HUES64 (cell line): ENCODE results near the gene SSTR1.

Source experiments
- H3K27ac ChIP-seq: 2 replicates; pipeline ENCODE4 v1.7.0; 2013; ENCODE audit warnings: low read depth, low read length, inconsistent platforms
- H3K27me3 ChIP-seq: 2 replicates; pipeline ENCODE4 v1.6.1; 2013; ENCODE audit warnings: mild to moderate bottlenecking, low read length; ENCODE audit not compliant: insufficient read depth
- H3K36me3 ChIP-seq: 2 replicates; pipeline ENCODE4 v1.6.1; 2013; ENCODE audit warnings: mild to moderate bottlenecking, low read length; ENCODE audit not compliant: insufficient read depth
- H3K4me1 ChIP-seq: 2 replicates; pipeline ENCODE4 v1.6.1; 2013; ENCODE audit warnings: mild to moderate bottlenecking, low read length, moderate library complexity; ENCODE audit not compliant: insufficient read depth
- H3K4me3 ChIP-seq: 2 replicates; pipeline ENCODE4 v1.5.1; 2013; ENCODE audit warnings: mild to moderate bottlenecking, low read length, moderate library complexity
- H3K9ac ChIP-seq: 2 replicates; pipeline ENCODE4 v1.6.1; 2013; ENCODE audit warnings: mild to moderate bottlenecking, low read depth, low read length
- H3K9me3 ChIP-seq: 2 replicates; pipeline ENCODE4 v1.6.1; 2013; ENCODE audit warnings: low read depth, low read length; ENCODE audit not compliant: insufficient read depth
- WGBS: fragments of 150-250, 120-280 bp; methylation state at CpG from one replicate; pipeline ENCODE4 v1.1.7; 2013; ENCODE audit warnings: missing lambda C conversion rate; 5-methylcytosine and 5-hydroxymethylcytosine counted together

The SSTR1 gene

GRCh38 chr14:38211255-38211735 is 3.6 kb downstream of the SSTR1 start:
- H3K4me3 ChIP-seq = peak overlapping the region; percentile 44

DNA sequence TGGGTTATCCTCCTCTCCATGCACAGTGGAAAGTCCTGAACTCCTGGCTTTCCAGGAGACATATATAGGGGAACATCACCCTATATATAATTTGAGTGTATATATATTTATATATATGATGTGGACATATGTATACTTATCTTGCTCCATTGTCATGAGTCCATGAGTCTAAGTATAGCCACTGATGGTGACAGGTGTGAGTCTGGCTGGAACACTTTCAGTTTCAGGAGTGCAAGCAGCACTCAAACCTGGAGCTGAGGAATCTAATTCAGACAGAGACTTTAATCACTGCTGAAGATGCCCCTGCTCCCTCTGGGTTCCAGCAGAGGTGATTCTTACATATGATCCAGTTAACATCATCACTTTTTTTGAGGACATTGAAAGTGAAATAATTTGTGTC is 4.4 kb downstream of the SSTR1 start:
- no peak overlapping the region for H3K9ac ChIP-seq
- H3K27me3 ChIP-seq = peaks cover 99% of the 10 kb centered on the region
- H3K36me3 ChIP-seq = no peaks in the 10 kb centered on the region
- H3K4me1 ChIP-seq = peaks cover 15% of the 10 kb centered on the region
- H3K4me3 ChIP-seq = no peak overlapping the region
- no peaks in the 10 kb centered on the region for H3K9me3 ChIP-seq
- H3K27ac ChIP-seq = no peak overlapping the region

More at GRCh38 chr14:38211255-38211735, 3.6 kb downstream of the SSTR1 start:
- Histone ChIP-seq H3K27me3 (peaks cover 99% of the 10 kb centered on the region), H3K9me3 (peaks cover 4% of the 10 kb centered on the region; the same call in 1 of the 2 replicates), H3K4me1 (peaks cover 15% of the 10 kb centered on the region), H3K27ac (no peak overlapping the region), H3K36me3 (no peaks in the 10 kb centered on the region), H3K9ac (no peak overlapping the region)
- WGBS = 3% methylated on average over 34 of the region's 34 CpGs

DNA sequence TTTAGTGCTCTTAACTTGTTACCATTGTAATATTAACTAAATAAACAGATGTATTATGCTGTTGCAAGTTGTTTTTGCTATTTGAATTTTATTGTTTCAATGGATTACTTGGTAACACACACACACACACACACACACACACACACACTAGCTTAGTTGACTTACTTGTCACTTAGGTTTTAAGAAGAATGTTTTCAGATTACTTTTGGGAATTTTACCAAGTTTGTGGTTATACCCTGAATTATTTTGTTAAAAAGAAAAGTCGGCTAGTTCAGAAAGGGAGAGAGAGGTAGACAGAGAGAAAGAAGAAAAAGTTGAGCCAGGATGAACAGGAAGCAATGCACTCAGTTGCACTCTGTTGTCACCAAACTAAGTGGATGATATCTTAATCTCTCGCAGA is 5.3 kb downstream of the SSTR1 start:
- peaks cover 15% of the 10 kb centered on the region for H3K4me1 ChIP-seq
- H3K9me3 ChIP-seq = no peaks in the 10 kb centered on the region
- no peak overlapping the region for H3K9ac ChIP-seq
- H3K27ac ChIP-seq = no peak overlapping the region
- peaks cover 99% of the 10 kb centered on the region for H3K27me3 ChIP-seq
- 94% methylated on average over 2 of the region's 2 CpGs for WGBS
- no peak overlapping the region for H3K4me3 ChIP-seq
- no peaks in the 10 kb centered on the region for H3K36me3 ChIP-seq

GRCh38 chr14:38217553-38217952 is 9.8 kb downstream of the SSTR1 start:
- H3K4me1 ChIP-seq = peaks cover 24% of the 10 kb centered on the region
- H3K9ac ChIP-seq = no peak overlapping the region
- no peak overlapping the region for H3K27ac ChIP-seq
- H3K36me3 ChIP-seq = no peaks in the 10 kb centered on the region
- H3K4me3 ChIP-seq = no peak overlapping the region
- H3K27me3 ChIP-seq = peaks cover 72% of the 10 kb centered on the region
- H3K9me3 ChIP-seq = no peaks in the 10 kb centered on the region
- 76% methylated on average over 2 of the region's 2 CpGs for WGBS

DNA sequence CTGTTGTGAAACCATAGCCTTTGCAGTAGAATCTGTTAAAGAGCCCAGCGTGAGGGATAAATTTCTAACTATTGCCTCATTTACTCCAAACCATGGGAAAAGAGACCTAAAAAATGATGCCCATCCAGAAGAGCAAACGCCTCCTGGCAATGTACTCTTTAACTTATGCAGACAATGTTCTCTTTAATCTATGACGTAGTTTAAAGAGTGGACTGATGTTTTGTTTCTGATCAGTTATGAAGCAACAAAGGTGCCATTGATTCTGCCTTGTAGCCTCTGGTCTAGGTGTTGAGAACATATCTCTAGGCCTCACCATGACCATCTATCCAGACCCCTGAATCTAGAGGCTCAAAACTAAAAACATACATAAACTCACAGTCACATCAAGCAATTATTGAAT is 13.4 kb downstream of the SSTR1 start:
- H3K4me3 ChIP-seq = no peak overlapping the region
- peaks cover 37% of the 10 kb centered on the region for H3K27me3 ChIP-seq

DNA sequence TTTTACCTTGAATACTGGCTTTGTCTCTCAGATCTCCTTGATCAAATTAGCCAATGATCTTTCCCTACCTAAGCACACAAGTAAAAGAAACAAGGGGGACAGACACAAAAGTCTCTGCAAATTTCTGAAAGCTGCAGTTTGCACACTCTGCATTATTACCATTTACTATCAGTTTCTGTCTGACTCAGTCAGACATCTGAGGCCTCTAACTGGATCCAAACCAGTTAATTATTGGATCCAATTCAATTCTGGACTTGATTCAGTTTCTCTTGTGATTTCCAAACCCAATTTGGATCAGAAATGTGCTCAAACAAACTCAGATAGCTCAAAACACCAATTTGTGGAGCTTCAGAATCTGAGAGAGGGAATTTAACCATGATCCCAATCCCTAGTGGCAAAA is 16.6 kb downstream of the SSTR1 start:
- no peaks in the 10 kb centered on the region for H3K9me3 ChIP-seq
- H3K9ac ChIP-seq = no peak overlapping the region
- peaks cover 7% of the 10 kb centered on the region for H3K27me3 ChIP-seq
- no peaks in the 10 kb centered on the region for H3K36me3 ChIP-seq
- no peak overlapping the region for H3K27ac ChIP-seq
- H3K4me1 ChIP-seq = peaks cover 15% of the 10 kb centered on the region
- no peak overlapping the region for H3K4me3 ChIP-seq

More for the DNA sequence above, 13.4 kb downstream of the SSTR1 start:
- H3K36me3 ChIP-seq = no peaks in the 10 kb centered on the region
- no peak overlapping the region for H3K9ac ChIP-seq
- H3K27ac ChIP-seq = no peak overlapping the region
- whole genome bisulfite sequencing = 87% methylated on average over 3 of the region's 3 CpGs
- no peaks in the 10 kb centered on the region for H3K9me3 ChIP-seq
- H3K4me1 ChIP-seq = peaks cover 15% of the 10 kb centered on the region

GRCh38 chr14:38225946-38226345 is 18.2 kb downstream of the SSTR1 start:
- Histone ChIP-seq H3K4me1 (peaks cover 11% of the 10 kb centered on the region), H3K27ac (no peak overlapping the region), H3K9me3 (no peaks in the 10 kb centered on the region), H3K9ac (no peak overlapping the region), H3K4me3 (no peak overlapping the region), H3K27me3 (no peaks in the 10 kb centered on the region), H3K36me3 (no peaks in the 10 kb centered on the region)
- 88% methylated on average over 2 of the region's 2 CpGs for WGBS

DNA sequence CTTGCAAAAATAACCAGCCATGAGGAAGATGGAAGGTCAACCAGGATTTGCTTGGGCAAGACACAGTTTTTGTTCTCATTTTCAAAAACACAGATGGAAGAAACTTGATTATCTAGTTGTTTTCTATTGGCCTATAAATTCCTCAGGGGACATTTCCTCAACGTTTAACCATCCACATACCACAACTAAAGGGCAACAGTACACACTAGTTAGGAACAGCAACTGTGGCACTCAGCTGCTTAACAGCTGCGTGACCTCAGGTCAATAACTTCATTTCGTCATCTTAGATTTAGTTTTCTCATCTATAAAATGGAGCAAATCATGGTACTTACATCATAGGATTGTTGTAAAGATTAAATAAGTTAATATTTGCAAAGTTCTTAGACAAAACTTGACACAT is 18.7 kb downstream of the SSTR1 start:
- WGBS = 91% methylated on average over 3 of the region's 3 CpGs
- Histone ChIP-seq H3K27me3 (no peaks in the 10 kb centered on the region), H3K27ac (no peak overlapping the region), H3K4me1 (peaks cover 7% of the 10 kb centered on the region), H3K36me3 (no peaks in the 10 kb centered on the region), H3K4me3 (no peak overlapping the region), H3K9me3 (no peaks in the 10 kb centered on the region), H3K9ac (no peak overlapping the region)

- H3K36me3 ChIP-seq = no peaks in the 10 kb centered on the region
- H3K27ac ChIP-seq = no peak overlapping the region
- no peaks in the 10 kb centered on the region for H3K9me3 ChIP-seq
- H3K27me3 ChIP-seq = peaks cover 14% of the 10 kb centered on the region; the same call in 1 of the 2 replicates
- no peak overlapping the region for H3K4me3 ChIP-seq
- no peaks in the 10 kb centered on the region for H3K4me1 ChIP-seq
- no peak overlapping the region for H3K9ac ChIP-seq
- WGBS = 90% methylated on average over 5 of the region's 5 CpGs
Measured at GRCh38 chr14:38233218-38233617, 25.5 kb downstream of the SSTR1 start.

- WGBS = 100% methylated on average over 1 of the region's 1 CpG
- Histone ChIP-seq H3K36me3 (no peaks in the 10 kb centered on the region), H3K27me3 (peaks cover 12% of the 10 kb centered on the region; the same call in 1 of the 2 replicates), H3K4me3 (no peak overlapping the region), H3K9ac (no peak overlapping the region), H3K4me1 (no peaks in the 10 kb centered on the region), H3K27ac (no peak overlapping the region), H3K9me3 (no peaks in the 10 kb centered on the region)
Measured at GRCh38 chr14:38238332-38238731, 30.6 kb downstream of the SSTR1 start.

DNA sequence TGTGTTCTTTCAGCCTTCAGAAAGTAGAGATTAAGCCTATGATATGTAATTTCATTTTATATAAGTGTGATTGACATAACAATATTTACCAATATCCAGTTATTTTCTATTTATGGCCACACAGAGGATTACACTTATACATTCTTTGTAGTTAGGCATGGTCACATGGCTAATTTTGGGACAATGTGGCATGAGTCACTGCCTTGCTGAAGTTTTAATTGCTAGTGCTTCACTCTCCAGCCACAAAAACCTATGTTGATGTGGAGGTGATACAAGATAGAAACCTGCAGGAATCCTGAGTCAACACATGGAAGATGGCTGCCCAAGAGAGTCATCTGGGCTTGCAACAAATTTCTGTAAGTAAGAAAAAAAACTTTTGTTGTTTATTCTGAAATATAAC is 31.2 kb downstream of the SSTR1 start:
- H3K27me3 ChIP-seq = peaks cover 8% of the 10 kb centered on the region; the same call in 1 of the 2 replicates
- no peak overlapping the region for H3K4me3 ChIP-seq
- no peak overlapping the region for H3K27ac ChIP-seq
- H3K9me3 ChIP-seq = no peaks in the 10 kb centered on the region
- H3K9ac ChIP-seq = no peak overlapping the region
- H3K36me3 ChIP-seq = no peaks in the 10 kb centered on the region
- no peaks in the 10 kb centered on the region for H3K4me1 ChIP-seq

GRCh38 chr14:38243696-38244240 is 36.1 kb downstream of the SSTR1 start:
- H3K4me1 ChIP-seq = no peaks in the 10 kb centered on the region
- no CpG with 5 or more reads among the region's 1 CpG for WGBS
- no peak overlapping the region for H3K9ac ChIP-seq
- peaks cover 15% of the 10 kb centered on the region; the same call in 1 of the 2 replicates for H3K27me3 ChIP-seq
- H3K36me3 ChIP-seq = no peaks in the 10 kb centered on the region
- no peaks in the 10 kb centered on the region for H3K9me3 ChIP-seq
- H3K4me3 ChIP-seq = no peak overlapping the region
- no peak overlapping the region for H3K27ac ChIP-seq
